HG02973 (cell line): ENCODE results near the gene EVI5.
A peak's percentile ranks its signal among the peaks of the same experiment; 100 is the strongest.

Experiments
- ATAC-seq: cut with Tn5 transposase; IDR thresholded peaks from one replicate; pipeline ENCODE4 v1.9.1; 2021; ENCODE audit warnings: moderate library complexity; ENCODE audit not compliant: unreplicated experiment

The EVI5 gene

GRCh38 chr1:92784639-92785500 lies at the start of gene EVI5:
Gene EVI5 (minus strand): TSS chr1:92785108. CDS start chr1:92736546, 48,562 bp downstream.
- peak; percentile 88 for ATAC-seq

- ATAC-seq = no peak
Measured at GRCh38 chr1:92834617-92835016, 49.7 kb upstream of the EVI5 start.

- ATAC-seq = no peak
Measured at GRCh38 chr1:92833840-92834239, 48.9 kb upstream of the EVI5 start.

- no peak for ATAC-seq
Measured at GRCh38 chr1:92832537-92833114, 47.7 kb upstream of the EVI5 start.

- peak; percentile 84 for ATAC-seq
Measured at GRCh38 chr1:92831762-92832536, 47.0 kb upstream of the EVI5 start, which contains the start of gene RPL5. Gene RPL5 (plus strand): TSS chr1:92832040. CDS start chr1:92832115, 75 bp downstream.

- ATAC-seq = no peak
Measured at GRCh38 chr1:92831368-92831761, 46.5 kb upstream of the EVI5 start.

GRCh38 chr1:92826792-92827191 lies 41.9 kb upstream of the EVI5 start:
- ATAC-seq = no peak

- ATAC-seq = no peak
Measured at GRCh38 chr1:92822879-92823278, 38.0 kb upstream of the EVI5 start.

GRCh38 chr1:92820551-92820950 lies 35.6 kb upstream of the EVI5 start:
- ATAC-seq = no peak

GRCh38 chr1:92820024-92820423 lies 35.1 kb upstream of the EVI5 start:
- ATAC-seq = no peak

- ATAC-seq = peak; percentile 84
Measured at GRCh38 chr1:92817986-92818764, 33.3 kb upstream of the EVI5 start.

GRCh38 chr1:92817137-92817697 lies 32.3 kb upstream of the EVI5 start:
- no peak for ATAC-seq

- ATAC-seq = no peak
Measured at GRCh38 chr1:92816732-92817131, 31.8 kb upstream of the EVI5 start.

GRCh38 chr1:92808381-92808780 lies 23.5 kb upstream of the EVI5 start:
- ATAC-seq = no peak

GRCh38 chr1:92805216-92805615 lies 20.3 kb upstream of the EVI5 start:
- ATAC-seq = no peak

GRCh38 chr1:92804721-92805201 lies 19.9 kb upstream of the EVI5 start:
- ATAC-seq = peak; percentile 90

- ATAC-seq = no peak
Measured at GRCh38 chr1:92803140-92803887, 18.4 kb upstream of the EVI5 start.

GRCh38 chr1:92797961-92798360 lies 13.1 kb upstream of the EVI5 start:
- no peak for ATAC-seq

- ATAC-seq = no peak
Measured at GRCh38 chr1:92797297-92797696, 12.4 kb upstream of the EVI5 start.

- no peak for ATAC-seq
Measured at GRCh38 chr1:92795166-92795565, 10.3 kb upstream of the EVI5 start.
